ENCODE measurements around the gene SND1.

GRCh38 chr7:128060018-128060417 is 408.0 kb downstream of the SND1 start:
- no peak for TF ChIP-seq MAX (IDR thresholded peaks at IDR 0.05; ENCODE audit: low read depth, low read length)
- TF ChIP-seq NBN (IDR thresholded peaks at IDR 0.05): no peak
- no peak for TF ChIP-seq HCFC1 (IDR thresholded peaks at IDR 0.05; ENCODE audit: low read length)
- no peak for TF ChIP-seq CBX5 (IDR thresholded peaks at IDR 0.05; ENCODE audit: low read depth)
- no peak for TF ChIP-seq CTCF (IDR thresholded peaks at IDR 0.05 in 2 of 3, conservative IDR thresholded peaks at IDR 0.05 in 1 of 3; ENCODE audit: control insufficient read depth in 2 of 3, extremely low read depth in 1 of 3, insufficient read depth in 1 of 3, low read depth in 3 of 3, low read length in 3 of 3)
- TF ChIP-seq TARDBP (IDR thresholded peaks at IDR 0.05; ENCODE audit: borderline replicate concordance): no peak
- TF ChIP-seq KAT2A (conservative IDR thresholded peaks at IDR 0.05; ENCODE audit: control insufficient read depth, low read depth, low read length): no peak
- no peak for TF ChIP-seq SP1 (IDR thresholded peaks at IDR 0.05; ENCODE audit: low read depth, low read length)
- no peak for TF ChIP-seq EP300 (IDR thresholded peaks at IDR 0.05; ENCODE audit: borderline replicate concordance in 1 of 2, control insufficient read depth in 1 of 2, low read depth in 2 of 2, low read length in 2 of 2)

Data from GM12878 (cell line).